Measurements from ENCODE around the gene DNAH2.

The DNAH2 gene

DNA sequence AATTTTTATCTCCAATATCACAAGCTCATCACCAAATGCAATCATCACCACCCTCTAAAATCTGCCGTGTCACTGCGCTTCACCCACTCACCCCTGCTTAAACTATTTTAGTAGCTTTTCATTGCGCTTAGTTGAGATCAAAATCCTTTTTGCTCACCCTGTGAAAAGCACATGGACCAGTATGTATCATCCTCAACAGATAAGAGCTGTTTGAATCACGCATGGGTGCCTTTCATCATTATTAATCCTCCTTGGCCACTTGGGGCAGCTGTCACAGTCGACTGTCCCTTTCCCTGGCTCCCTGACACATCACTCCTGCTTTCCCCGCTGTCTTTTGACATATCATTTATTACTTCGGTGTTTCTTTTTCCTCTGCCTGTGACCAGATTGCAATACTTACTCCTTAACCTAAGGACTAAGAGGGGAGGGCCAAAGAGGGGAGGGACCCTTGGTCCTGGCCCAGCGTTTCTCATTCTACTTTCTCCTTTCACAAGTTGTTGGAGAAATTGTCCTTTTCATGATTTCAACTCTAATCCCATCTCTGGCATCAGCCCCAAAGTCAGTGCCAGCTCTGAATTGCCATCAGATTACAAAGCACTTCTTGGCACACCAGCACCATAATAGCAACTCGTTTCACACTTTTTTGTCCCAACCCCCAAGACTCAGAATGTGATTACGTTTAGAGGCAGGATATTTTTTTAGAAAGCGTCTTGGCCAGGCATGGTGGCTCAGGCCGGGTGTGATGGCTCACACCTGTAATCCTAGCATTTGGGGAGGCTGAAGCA is 107.9 kb downstream of the DNAH2 start:
- TF ChIP-seq, protein P1, sequence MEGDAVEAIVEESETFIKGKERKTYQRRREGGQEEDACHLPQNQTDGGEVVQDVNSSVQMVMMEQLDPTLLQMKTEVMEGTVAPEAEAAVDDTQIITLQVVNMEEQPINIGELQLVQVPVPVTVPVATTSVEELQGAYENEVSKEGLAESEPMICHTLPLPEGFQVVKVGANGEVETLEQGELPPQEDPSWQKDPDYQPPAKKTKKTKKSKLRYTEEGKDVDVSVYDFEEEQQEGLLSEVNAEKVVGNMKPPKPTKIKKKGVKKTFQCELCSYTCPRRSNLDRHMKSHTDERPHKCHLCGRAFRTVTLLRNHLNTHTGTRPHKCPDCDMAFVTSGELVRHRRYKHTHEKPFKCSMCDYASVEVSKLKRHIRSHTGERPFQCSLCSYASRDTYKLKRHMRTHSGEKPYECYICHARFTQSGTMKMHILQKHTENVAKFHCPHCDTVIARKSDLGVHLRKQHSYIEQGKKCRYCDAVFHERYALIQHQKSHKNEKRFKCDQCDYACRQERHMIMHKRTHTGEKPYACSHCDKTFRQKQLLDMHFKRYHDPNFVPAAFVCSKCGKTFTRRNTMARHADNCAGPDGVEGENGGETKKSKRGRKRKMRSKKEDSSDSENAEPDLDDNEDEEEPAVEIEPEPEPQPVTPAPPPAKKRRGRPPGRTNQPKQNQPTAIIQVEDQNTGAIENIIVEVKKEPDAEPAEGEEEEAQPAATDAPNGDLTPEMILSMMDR (IDR thresholded peaks at IDR 0.05; ENCODE audit: low read depth, low read length), result no peak

DNA sequence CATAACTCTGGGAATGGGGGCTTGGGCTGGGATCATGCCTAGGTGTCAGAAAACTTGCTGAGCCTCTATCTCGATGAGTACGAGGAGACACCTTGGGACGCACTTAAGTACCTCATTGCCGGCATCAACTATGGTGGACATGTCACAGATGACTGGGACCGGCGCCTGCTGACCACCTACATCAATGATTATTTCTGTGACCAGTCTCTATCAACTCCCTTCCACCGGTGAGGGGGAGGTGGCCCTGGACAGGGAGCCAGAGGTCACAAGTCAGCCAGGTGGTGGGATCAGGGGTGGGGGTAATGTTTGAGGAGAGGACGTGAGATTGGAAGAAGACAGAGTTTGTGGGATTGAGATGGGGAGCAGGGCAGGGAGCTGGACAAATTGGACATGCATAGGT is 113.1 kb downstream of the DNAH2 start:
- H3K4me3 ChIP-seq (ENCODE audit: low read depth, low read length), result no peak overlapping the region
- TF ChIP-seq, protein P1 (IDR thresholded peaks at IDR 0.05; ENCODE audit: low read depth, low read length), result no peak

More for the DNA sequence above, 107.9 kb downstream of the DNAH2 start:
- H3K4me3 ChIP-seq (ENCODE audit: low read depth, low read length), result no peak overlapping the region

DNA sequence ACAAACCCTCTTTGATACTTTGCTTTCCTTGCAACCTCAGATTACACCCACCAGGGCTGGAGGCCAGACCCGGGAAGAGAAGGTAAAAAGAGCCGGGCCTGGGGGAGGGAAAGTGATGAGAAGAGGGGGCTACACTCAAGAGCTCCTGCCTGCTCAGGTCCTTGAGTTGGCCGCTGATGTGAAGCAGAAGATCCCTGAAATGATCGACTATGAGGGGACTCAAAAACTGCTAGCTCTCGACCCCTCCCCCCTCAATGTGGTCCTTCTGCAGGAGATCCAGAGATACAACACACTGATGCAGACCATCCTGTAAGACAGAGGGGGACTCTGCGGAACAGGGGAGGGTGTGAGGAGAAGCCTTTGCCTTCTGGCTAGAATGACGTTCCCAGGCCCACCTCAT is 113.7 kb downstream of the DNAH2 start:
- H3K4me3 ChIP-seq (ENCODE audit: low read depth, low read length), result no peak overlapping the region
- TF ChIP-seq, protein P1 (IDR thresholded peaks at IDR 0.05; ENCODE audit: low read depth, low read length), result no peak

DNA sequence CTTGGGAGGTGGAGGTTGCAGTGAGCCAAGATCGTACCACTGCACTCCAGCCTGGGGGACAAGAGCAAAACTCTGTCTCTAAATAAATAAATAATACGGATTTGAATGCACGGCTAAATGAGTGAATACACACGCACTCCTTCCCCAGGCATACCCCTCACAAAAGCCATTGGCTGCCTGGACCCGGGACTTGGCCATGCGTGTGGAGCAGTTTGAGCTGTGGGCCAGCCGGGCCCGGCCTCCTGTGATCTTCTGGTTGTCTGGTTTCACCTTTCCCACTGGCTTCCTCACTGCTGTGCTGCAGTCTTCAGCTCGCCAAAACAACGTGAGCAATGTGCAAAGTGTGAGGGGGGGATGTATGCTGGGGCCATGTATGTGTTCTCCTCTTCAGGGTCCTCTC is 114.9 kb downstream of the DNAH2 start:
- TF ChIP-seq, protein P1 (IDR thresholded peaks at IDR 0.05; ENCODE audit: low read depth, low read length), result no peak
- no peak overlapping the region for H3K4me3 ChIP-seq (ENCODE audit: low read depth, low read length)

DNA sequence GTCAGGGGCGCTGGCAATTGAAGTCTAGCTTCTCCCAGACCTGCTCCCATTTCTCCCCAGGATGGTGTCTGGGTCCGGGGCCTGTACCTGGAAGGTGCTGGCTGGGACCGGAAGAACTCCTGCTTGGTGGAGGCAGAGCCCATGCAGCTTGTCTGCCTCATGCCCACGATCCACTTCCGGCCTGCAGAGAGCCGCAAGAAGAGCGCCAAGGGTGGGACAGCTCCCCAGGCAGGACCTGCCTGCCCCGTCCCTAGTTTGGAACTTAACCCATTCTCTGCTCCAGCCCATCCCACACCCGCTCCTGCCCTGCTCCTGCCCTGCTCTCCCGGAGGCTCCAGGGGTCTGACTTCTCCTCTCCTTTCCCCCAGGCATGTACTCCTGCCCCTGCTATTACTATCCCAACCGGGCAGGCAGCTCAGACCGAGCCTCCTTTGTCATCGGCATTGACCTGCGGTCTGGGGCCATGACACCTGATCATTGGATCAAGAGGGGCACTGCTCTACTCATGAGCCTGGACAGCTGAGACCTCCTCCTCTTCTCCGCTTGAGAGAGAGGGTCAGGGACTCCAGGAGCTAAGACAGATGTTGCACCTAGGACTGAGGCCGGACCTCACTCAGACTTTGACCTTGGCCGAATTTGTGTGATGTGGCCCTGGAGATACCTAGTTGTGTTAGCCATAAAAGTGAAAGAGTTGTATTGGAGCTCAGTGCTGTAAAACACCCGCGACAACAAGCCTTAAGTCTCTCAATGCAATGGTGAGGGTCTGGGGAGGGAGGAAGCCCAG is 115.7 kb downstream of the DNAH2 start:
- peak overlapping the region; percentile 79 for H3K4me3 ChIP-seq (ENCODE audit: low read depth, low read length)
- TF ChIP-seq, protein P1 (IDR thresholded peaks at IDR 0.05; ENCODE audit: low read depth, low read length), result no peak

DNA sequence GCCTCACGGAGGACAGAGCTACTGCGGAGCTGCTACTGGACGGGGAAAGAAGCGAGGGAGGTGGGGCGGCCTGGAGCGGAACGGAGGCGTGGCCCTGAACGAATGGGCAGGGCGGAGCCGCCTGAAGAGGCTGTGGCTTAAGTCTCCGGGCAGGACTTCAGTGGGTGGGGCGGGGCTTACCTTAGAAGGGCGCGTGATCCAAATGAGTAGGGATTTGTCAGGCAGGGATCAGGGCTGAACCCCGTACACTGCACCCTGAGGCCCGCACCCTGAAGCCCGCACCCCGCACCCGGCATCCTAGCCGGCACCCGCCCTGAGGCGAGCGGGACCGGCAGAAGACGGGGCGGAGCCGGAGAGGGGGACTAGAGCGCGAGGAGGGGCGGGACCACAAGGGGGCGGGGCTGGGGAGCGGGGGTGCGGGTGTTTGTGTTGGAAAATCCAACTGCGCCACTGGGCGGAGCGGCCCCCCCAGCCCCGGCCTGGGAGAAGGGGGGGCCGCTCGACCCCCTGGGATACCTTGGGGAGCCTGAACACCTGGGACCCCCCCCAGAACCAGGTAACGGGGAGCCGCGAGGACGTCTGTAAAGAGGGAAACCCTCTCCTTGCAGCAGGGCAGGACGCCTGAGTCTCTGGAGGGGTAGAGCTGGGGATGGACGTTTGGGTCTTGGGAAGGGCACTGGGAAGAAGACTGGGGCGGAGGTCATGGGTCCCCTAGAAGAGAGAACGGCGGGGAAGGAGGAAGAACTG is 116.4 kb downstream of the DNAH2 start, which contains the start of gene KDM6B:
TSS of gene KDM6B (plus strand) at position 423 of the 747 bp plus-strand sequence. CDS start 11,338 bp downstream, outside the sequence.
- TF ChIP-seq, protein P1 (IDR thresholded peaks at IDR 0.05; ENCODE audit: low read depth, low read length), result no peak
- peak within 1 kb of the TSS; percentile 79 for H3K4me3 ChIP-seq (ENCODE audit: low read depth, low read length)
